Muscle layer of colon (tissue), 2 donors: ENCODE data around the gene ZNF653.
A peak's percentile ranks its signal among the peaks of the same experiment; 100 is the strongest.

Experiments
- H3K27ac ChIP-seq: one replicate; pipeline ENCODE4 v1.7.0; 2013; ENCODE audit warnings: low read depth, mild to moderate bottlenecking, low read length, moderate library complexity
- H3K27me3 ChIP-seq, 2 donors: one replicate each; pipeline ENCODE4 v1.7.0; 2013; ENCODE audit warnings: low read length in 2 of 2, mild to moderate bottlenecking in 2 of 2; ENCODE audit not compliant: insufficient read depth in 2 of 2, control insufficient read depth in 1 of 2
- H3K36me3 ChIP-seq: one replicate; pipeline ENCODE4 v1.7.0; 2013; ENCODE audit warnings: mild to moderate bottlenecking, low read length; ENCODE audit not compliant: insufficient read depth
- H3K4me1 ChIP-seq: one replicate; pipeline ENCODE4 v1.7.0; 2013; ENCODE audit warnings: mild to moderate bottlenecking, low read length; ENCODE audit not compliant: insufficient read depth
- H3K4me3 ChIP-seq, 2 donors: one replicate each; pipeline ENCODE4 v1.7.0; 2013; ENCODE audit warnings: low read length in 2 of 2, low read depth in 1 of 2, mild to moderate bottlenecking in 1 of 2, moderate library complexity in 1 of 2
- H3K9ac ChIP-seq: one replicate; pipeline ENCODE4 v1.7.0; 2013; ENCODE audit warnings: low read length
- H3K9me3 ChIP-seq: one replicate; pipeline ENCODE4 v1.7.0; 2013; ENCODE audit warnings: mild to moderate bottlenecking, low read length
- donor health status: abdominal sarcoma.
- donor health status: Adenocarcinoma of cecum.

The ZNF653 gene, protein sequence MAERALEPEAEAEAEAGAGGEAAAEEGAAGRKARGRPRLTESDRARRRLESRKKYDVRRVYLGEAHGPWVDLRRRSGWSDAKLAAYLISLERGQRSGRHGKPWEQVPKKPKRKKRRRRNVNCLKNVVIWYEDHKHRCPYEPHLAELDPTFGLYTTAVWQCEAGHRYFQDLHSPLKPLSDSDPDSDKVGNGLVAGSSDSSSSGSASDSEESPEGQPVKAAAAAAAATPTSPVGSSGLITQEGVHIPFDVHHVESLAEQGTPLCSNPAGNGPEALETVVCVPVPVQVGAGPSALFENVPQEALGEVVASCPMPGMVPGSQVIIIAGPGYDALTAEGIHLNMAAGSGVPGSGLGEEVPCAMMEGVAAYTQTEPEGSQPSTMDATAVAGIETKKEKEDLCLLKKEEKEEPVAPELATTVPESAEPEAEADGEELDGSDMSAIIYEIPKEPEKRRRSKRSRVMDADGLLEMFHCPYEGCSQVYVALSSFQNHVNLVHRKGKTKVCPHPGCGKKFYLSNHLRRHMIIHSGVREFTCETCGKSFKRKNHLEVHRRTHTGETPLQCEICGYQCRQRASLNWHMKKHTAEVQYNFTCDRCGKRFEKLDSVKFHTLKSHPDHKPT

DNA sequence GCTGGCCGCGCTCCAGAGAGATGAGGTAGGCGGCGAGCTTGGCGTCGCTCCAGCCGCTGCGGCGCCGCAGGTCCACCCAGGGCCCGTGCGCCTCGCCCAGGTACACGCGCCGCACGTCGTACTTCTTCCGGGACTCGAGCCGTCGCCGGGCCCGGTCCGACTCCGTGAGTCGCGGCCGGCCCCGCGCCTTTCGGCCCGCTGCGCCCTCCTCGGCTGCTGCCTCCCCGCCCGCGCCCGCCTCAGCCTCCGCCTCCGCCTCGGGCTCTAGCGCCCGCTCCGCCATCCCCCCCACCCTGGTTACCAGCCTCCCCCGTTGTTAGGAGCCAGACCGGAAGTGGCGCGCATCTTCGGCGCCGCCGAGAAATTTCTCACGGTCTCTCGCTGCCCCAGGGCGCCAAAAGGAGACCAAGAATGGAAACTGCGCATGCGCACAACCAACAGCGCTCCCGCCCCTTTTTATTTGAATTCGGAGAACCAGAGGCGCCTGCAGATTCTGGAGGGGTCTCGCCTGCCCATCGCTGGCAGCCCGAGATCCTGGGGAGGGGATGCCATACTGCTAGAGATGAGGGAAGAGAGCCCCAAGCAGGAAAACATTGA is at the start of gene ZNF653:
TSS of gene ZNF653 (minus strand) at position 336 of the 597 bp plus-strand sequence. CDS start at position 283, 53 bp downstream.
- H3K27me3 ChIP-seq, result no peaks in the 10 kb centered on the region
- peak within 1 kb of the TSS; percentile 53 for H3K9ac ChIP-seq
- no peaks in the 10 kb centered on the region for H3K36me3 ChIP-seq
- no peaks in the 10 kb centered on the region for H3K9me3 ChIP-seq
- H3K4me1 ChIP-seq, result peaks cover 7% of the 10 kb centered on the region
- peak within 1 kb of the TSS; percentile 75 to 78 for H3K4me3 ChIP-seq
- peak within 1 kb of the TSS; percentile 85 for H3K27ac ChIP-seq

DNA sequence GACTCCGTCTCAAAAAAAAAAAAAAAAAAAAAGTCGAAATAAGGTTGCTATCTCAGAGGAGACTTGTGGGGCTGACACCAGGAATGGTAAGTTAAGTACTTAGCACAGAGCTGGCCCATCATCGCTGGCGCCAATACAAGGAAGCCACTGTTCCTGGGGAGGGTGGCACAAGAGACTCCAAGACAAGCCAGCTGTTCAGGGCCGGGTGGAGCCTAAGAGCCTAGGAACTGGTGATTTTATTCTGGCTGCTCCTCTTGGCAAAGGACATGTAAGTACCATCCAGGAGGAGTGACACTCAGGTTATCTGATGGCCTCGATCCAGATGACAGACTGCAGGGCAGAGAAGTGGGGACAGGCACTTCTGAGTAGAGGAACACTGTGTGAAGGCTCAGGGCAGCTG is 49.6 kb upstream of the ZNF653 start:
- Histone ChIP-seq H3K27me3 (no peaks in the 10 kb centered on the region), H3K4me1 (peaks cover 37% of the 10 kb centered on the region), H3K9ac (no peak overlapping the region), H3K4me3 (no peak overlapping the region), H3K27ac (no peak overlapping the region), H3K36me3 (peaks cover 32% of the 10 kb centered on the region), H3K9me3 (no peaks in the 10 kb centered on the region)

DNA sequence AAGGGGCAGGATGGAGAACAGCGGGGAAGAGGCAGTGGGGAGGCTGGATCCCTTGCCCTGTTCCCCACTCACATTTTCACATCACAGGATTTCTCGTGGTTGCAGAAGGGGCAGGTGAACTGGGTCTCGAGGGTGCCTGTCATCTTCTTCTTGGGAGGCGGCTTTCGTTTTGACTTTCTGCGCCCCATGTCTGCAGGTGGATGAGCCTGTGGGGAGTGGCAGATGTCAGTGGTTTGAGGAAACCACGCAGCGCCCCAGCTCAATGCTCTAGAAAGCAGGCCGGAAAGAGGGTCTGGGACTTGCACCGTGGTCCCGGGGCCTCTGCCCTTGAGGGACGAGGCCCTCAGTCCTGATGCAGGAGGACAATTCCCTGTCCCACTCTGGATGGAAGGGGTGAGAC is 48.5 kb upstream of the ZNF653 start:
- Histone ChIP-seq H3K27me3 (no peaks in the 10 kb centered on the region), H3K9me3 (no peaks in the 10 kb centered on the region), H3K27ac (no peak overlapping the region), H3K9ac (no peak overlapping the region), H3K4me3 (no peak overlapping the region), H3K36me3 (peaks cover 43% of the 10 kb centered on the region), H3K4me1 (peaks cover 45% of the 10 kb centered on the region)

DNA sequence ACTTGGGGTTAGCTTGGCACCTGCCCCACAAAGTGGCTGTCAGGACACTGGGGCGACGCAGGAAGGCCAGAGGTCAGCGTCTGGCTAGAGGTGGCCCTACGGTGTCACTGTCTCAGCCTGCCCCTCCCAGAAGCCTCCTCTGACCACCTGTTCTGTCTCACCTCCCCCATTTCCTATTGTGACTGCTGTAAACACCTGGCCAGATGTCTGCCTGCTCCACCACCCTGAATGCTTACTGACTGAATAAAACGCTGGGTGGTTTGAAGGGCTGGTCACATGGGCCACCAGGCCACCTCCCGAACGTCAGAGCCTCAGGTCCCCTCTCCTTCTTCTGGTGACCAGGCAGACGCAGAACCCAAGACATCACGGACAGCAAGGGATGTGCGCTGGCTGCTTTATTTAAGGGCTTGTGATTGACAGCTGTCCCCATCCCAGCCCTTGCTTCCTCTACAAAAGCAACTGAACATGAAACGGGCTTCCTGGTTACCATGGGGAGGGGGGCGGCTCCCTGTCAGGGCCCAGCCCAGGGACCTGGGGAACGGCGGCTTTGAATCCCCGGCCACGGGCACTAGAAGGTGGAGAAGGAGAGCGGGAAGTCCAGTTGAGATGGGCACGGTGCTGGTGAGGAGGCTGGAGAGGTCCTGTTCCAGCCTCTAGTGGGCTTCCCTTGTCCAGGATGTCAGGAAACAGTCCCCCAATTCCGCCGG is 47.2 kb upstream of the ZNF653 start:
- Histone ChIP-seq H3K4me1 (peaks cover 37% of the 10 kb centered on the region), H3K9me3 (no peaks in the 10 kb centered on the region), H3K36me3 (peaks cover 50% of the 10 kb centered on the region), H3K9ac (peak overlapping the region; percentile 4), H3K27ac (peak overlapping the region; percentile 95), H3K4me3 (no peak overlapping the region), H3K27me3 (no peaks in the 10 kb centered on the region)

DNA sequence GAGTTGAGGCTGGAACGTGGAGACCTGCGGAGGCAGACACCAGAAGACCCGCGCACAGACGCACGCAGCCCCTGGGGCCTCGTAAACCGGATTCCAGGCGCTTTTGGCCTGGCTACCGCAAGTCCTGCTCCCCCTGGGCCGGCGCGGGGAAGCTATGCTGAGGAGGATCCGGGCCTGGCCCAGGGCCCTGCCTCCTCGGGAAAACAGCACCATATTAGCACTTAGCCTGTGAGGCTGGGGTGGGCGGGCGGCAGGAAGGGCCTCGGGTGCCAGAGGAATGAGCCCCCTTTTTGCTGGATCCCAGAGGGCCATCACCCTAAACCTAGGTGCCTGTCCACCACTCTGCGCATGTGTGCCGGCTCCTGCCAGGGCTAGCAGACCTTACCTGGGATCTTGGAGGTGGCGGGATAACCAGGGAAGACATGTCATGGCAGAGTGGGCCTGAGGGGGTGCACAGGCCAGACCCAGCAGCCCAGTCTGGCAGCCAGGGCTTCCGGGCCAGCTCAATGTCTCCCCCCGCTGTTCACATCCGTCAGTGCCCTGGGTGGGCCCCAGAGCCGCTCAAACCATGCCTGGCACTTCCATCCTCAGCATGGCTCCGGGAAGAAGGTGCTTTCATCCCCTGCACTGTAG is 46.1 kb upstream of the ZNF653 start:
- Histone ChIP-seq H3K27ac (peak overlapping the region; percentile 95), H3K27me3 (no peaks in the 10 kb centered on the region), H3K36me3 (peaks cover 56% of the 10 kb centered on the region), H3K4me3 (no peak overlapping the region), H3K9ac (peak overlapping the region; percentile 57), H3K4me1 (peaks cover 34% of the 10 kb centered on the region), H3K9me3 (no peaks in the 10 kb centered on the region)

DNA sequence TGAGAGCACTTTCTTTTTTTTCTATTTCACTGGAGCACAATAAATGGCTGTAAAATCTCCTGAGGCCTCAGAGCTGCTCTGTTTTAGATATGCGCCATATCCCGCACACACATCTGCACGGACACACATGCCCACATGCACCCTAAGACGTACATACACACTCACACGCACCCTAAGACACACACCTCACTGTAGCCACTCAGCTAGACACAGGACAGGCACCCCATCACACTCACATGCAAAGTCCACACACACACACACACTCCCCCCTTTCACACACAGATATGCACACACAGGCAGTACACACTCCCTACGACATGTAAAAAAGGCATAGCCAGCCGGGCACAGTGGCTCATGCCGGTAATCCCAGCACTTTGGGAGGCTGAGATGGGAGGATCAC is 44.6 kb upstream of the ZNF653 start:
- Histone ChIP-seq H3K36me3 (peaks cover 64% of the 10 kb centered on the region), H3K9ac (no peak overlapping the region), H3K27me3 (no peaks in the 10 kb centered on the region), H3K4me3 (no peak overlapping the region), H3K27ac (peak overlapping the region; percentile 42), H3K4me1 (peaks cover 40% of the 10 kb centered on the region), H3K9me3 (no peaks in the 10 kb centered on the region)

DNA sequence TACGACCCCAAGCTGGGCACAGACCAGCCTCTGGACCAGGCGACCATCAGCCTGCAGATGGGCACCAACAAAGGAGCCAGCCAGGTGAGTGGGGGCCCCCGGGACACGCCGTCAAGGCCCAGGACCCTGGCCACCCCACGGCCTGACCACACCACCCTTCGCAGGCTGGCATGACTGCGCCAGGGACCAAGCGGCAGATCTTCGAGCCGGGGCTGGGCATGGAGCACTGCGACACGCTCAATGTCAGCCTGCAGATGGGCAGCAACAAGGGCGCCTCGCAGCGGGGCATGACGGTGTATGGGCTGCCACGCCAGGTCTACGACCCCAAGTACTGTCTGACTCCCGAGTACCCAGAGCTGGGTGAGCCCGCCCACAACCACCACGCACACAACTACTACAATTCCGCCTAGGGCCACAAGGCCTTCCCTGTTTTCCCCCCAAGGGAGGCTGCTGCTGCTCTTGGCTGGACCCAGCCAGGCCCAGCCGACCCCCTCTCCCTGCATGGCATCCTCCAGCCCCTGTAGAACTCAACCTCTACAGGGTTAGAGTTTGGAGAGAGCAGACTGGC is 43.8 kb upstream of the ZNF653 start:
- Histone ChIP-seq H3K9me3 (no peaks in the 10 kb centered on the region), H3K4me3 (no peak overlapping the region), H3K27me3 (no peaks in the 10 kb centered on the region), H3K9ac (no peak overlapping the region), H3K27ac (peak overlapping the region; percentile 42), H3K4me1 (peaks cover 40% of the 10 kb centered on the region), H3K36me3 (peaks cover 67% of the 10 kb centered on the region)

DNA sequence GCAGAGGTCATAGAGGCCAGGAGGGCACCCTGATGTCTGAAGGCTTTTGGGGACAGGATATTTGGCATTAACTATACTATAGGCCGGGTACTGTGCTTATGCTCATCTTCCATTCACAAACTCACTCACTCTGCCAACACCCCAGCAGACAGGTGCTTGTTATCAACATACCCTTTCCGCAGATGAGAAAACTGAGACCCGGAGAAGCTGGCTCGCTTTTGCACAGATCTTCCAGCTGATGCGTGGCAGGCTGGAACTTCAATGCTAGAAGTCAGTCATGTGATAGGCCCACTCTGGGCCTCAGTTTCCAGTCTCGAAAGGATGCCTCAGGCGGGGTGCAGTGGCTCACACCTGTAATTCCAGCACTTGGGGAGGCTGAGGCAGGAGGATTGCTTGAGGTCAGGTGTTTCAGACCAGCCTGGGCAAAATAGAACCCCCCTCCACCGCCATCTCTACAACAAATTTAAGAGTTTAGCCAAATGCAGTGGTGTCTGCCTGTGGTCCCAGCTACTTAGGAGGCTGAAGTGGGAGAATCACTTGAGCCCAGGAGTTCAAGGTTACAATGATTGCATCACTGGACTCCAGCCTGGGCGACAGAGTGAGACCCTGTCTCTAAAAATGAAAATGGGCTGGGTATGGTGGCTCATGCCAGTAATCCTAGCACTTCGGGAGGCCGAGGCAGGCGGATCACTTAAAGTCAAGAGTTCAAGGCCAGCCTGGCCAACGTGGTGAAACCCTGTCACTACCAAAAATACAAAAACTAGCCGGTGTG is 42.5 kb upstream of the ZNF653 start:
- Histone ChIP-seq H3K4me3 (no peak overlapping the region), H3K36me3 (peaks cover 62% of the 10 kb centered on the region), H3K4me1 (peaks cover 44% of the 10 kb centered on the region), H3K9me3 (no peaks in the 10 kb centered on the region), H3K27me3 (no peaks in the 10 kb centered on the region), H3K27ac (peak overlapping the region; percentile 32), H3K9ac (no peak overlapping the region)

DNA sequence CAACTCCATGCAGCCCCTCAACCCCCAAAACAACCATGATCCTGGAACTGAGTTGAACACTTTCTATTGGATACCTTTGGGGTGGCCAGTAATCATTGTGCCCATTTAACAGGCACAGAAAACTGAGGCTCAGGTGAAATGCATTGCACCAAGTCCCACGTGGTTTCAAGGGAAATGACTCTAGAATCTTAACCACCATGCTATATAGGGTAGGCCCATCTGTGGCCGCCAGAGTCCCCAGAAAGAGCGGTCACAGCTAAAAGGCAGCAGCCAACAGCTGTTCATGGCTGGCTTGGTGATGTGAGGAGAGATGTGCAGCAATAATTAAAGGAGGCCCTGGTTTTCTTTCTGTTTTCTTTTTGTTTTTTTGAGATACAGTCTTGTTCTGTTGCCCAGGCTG is 35.6 kb upstream of the ZNF653 start:
- Histone ChIP-seq H3K36me3 (peaks cover 34% of the 10 kb centered on the region), H3K27ac (peak overlapping the region; percentile 75), H3K27me3 (no peaks in the 10 kb centered on the region), H3K4me1 (peaks cover 19% of the 10 kb centered on the region), H3K9me3 (no peaks in the 10 kb centered on the region), H3K4me3 (peak overlapping the region; percentile 30 to 66), H3K9ac (peak overlapping the region; percentile 81)

DNA sequence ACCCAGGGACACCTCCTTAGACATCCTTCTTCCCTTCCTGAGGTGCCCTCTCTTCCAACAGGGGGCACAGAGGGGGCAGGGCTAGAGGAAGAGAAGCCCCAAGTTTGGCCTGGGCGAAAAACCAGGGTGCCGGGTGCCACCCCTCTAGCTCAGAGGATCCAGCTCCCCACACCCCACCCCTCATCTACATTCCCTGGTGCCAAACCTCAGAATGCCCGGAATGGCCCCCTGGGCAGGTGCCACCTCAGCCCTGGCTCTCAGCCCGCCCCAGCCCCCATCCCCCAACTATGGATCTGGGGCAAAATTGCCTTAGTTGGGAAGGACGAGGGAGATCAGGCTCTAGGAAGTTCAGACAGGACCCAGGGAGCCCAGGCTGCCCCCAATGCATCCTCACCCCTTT is 35.0 kb upstream of the ZNF653 start:
- peak overlapping the region; percentile 81 for H3K9ac ChIP-seq
- H3K4me3 ChIP-seq, result peak overlapping the region; percentile 30 to 66
- H3K36me3 ChIP-seq, result peaks cover 28% of the 10 kb centered on the region
- no peaks in the 10 kb centered on the region for H3K9me3 ChIP-seq
- no peaks in the 10 kb centered on the region for H3K27me3 ChIP-seq
- peaks cover 15% of the 10 kb centered on the region for H3K4me1 ChIP-seq
- H3K27ac ChIP-seq, result peak overlapping the region; percentile 75
